Activated T-cell treated with anti-CD3 and anti-CD28 coated beads for 48 hours (primary cell): ENCODE results near the gene TMEM114.

ENCODE experiments used
- DNase-seq: peaks from one replicate; pipeline ENCODE4 v3.0.0-alpha.2; 2020; ENCODE audit warnings: low read depth

TMEM114 gene

GRCh38 chr16:8611886-8612600 lies 21.7 kb upstream of the TMEM114 start:
- DNase-seq, result no peak

GRCh38 chr16:8611122-8611521 lies 20.8 kb upstream of the TMEM114 start:
- DNase-seq, result no peak

GRCh38 chr16:8607214-8607613 lies 16.9 kb upstream of the TMEM114 start:
- no peak for DNase-seq

- no peak for DNase-seq
These were observed 15.2 kb upstream of the TMEM114 start for GRCh38 chr16:8605554-8605953.

- DNase-seq, result no peak
These were observed 9.9 kb upstream of the TMEM114 start for GRCh38 chr16:8600144-8600775.

- no peak for DNase-seq
These were observed 6.3 kb upstream of the TMEM114 start for GRCh38 chr16:8596581-8596980.

GRCh38 chr16:8595783-8596182 lies 5.5 kb upstream of the TMEM114 start:
- DNase-seq, result no peak

- DNase-seq, result no peak
These were observed 3.9 kb upstream of the TMEM114 start for GRCh38 chr16:8594149-8594666.

- no peak for DNase-seq
These were observed 1.1 kb upstream of the TMEM114 start for GRCh38 chr16:8591451-8591850.

GRCh38 chr16:8590811-8591210 lies 500 bp upstream of the TMEM114 start:
- DNase-seq, result no peak

- DNase-seq, result no peak
These were observed 1.0 kb downstream of the TMEM114 start for GRCh38 chr16:8589057-8589899.

- DNase-seq, result no peak
These were observed 1.6 kb downstream of the TMEM114 start for GRCh38 chr16:8588682-8589056.

- DNase-seq, result no peak
These were observed 3.2 kb downstream of the TMEM114 start for GRCh38 chr16:8587065-8587464.

- no peak for DNase-seq
These were observed 4.5 kb downstream of the TMEM114 start for GRCh38 chr16:8585857-8586256.

GRCh38 chr16:8585041-8585440 lies 5.3 kb downstream of the TMEM114 start:
- DNase-seq, result no peak

- DNase-seq, result no peak
These were observed 6.6 kb downstream of the TMEM114 start for GRCh38 chr16:8583732-8584131.

GRCh38 chr16:8583199-8583598 lies 7.1 kb downstream of the TMEM114 start:
- DNase-seq, result no peak

GRCh38 chr16:8581831-8582580 lies 8.3 kb downstream of the TMEM114 start:
- no peak for DNase-seq

GRCh38 chr16:8579559-8579958 lies 10.8 kb downstream of the TMEM114 start:
- DNase-seq, result no peak

GRCh38 chr16:8577678-8578304 lies 12.5 kb downstream of the TMEM114 start:
- DNase-seq, result no peak

GRCh38 chr16:8576141-8577004 lies 13.9 kb downstream of the TMEM114 start:
- DNase-seq, result no peak
